HEK293 (cell line): Measurements from ENCODE around the gene LGI4.

Experiments used
- CTCF ChIA-PET: fragments of 350-600 bp; formaldehyde crosslinking; extraction: SDS; loops from one replicate; lab custom pipeline; 2021; ENCODE audit warnings: antibody characterized with exemption; lab: Yijun Ruan, JAX
- POLR2A ChIA-PET: fragments of 300-600 bp; formaldehyde crosslinking; extraction: SDS; loops from one replicate; lab custom pipeline; 2020; ENCODE audit warnings: antibody characterized with exemption, inconsistent platforms; lab: Yijun Ruan, JAX
- H3K27ac ChIP-seq: fragments of 200-500 bp; sonication (Bioruptor generic); 2 replicates; pipeline ENCODE4 v1.5.1; 2014; ENCODE audit warnings: low read depth, low read length, control low read depth, inconsistent platforms; ENCODE audit errors: extremely low read depth
- H3K36me3 ChIP-seq, 2 experiments: fragments of 200-500 bp in 1 of 2; sonication (Bioruptor generic) in 1 of 2; 1 replicate in 1 of 2; 2 replicates in 1 of 2; pipeline ENCODE4 v1.5.1; 2014 to 2017; ENCODE audit warnings: inconsistent platforms in 2 of 2, low read length in 2 of 2; ENCODE audit not compliant: control insufficient read depth in 2 of 2, insufficient read depth in 1 of 2
- H3K4me1 ChIP-seq: fragments of 200-500 bp; sonication (Bioruptor generic); 2 replicates; pipeline ENCODE4 v1.5.1; 2014; ENCODE audit warnings: mild to moderate bottlenecking, low read length, inconsistent platforms; ENCODE audit not compliant: control insufficient read depth, insufficient read depth
- H3K4me3 ChIP-seq: 2 replicates; pipeline ENCODE4 v1.5.1; 2011; ENCODE audit warnings: low read depth, mild to moderate bottlenecking, control low read depth, low read length, moderate library complexity
- H3K9me3 ChIP-seq: fragments of 200-500 bp; sonication (Bioruptor generic); 2 replicates; pipeline ENCODE4 v1.5.1; 2014; ENCODE audit warnings: low read depth, low read length, inconsistent platforms; ENCODE audit not compliant: control insufficient read depth, insufficient read depth
- GLIS2 ChIP-seq: fragments of 450-650 bp; formaldehyde crosslinking; IDR thresholded peaks from 2 replicates; pipeline ENCODE4 v1.5.1; 2016; ENCODE audit warnings: missing biosample characterization, missing genetic modification characterization
- KLF8 ChIP-seq: fragments of 450-650 bp; formaldehyde crosslinking; IDR thresholded peaks from 2 replicates; pipeline ENCODE4 v1.5.1; 2016; ENCODE audit warnings: missing biosample characterization, missing genetic modification characterization
- PRDM1 ChIP-seq: fragments of 450-650 bp; formaldehyde crosslinking; IDR thresholded peaks from 2 replicates; pipeline ENCODE4; 2016; ENCODE audit warnings: missing biosample characterization, missing genetic modification characterization
- SCRT2 ChIP-seq: fragments of 450-650 bp; formaldehyde crosslinking; IDR thresholded peaks from 2 replicates; pipeline ENCODE4 v1.5.1; 2016; ENCODE audit warnings: missing biosample characterization, missing genetic modification characterization
- SP3 ChIP-seq: fragments of 450-650 bp; formaldehyde crosslinking; IDR thresholded peaks from 2 replicates; pipeline ENCODE4 v1.5.1; 2016; ENCODE audit warnings: missing biosample characterization, missing genetic modification characterization
- SP7 ChIP-seq: fragments of 450-650 bp; formaldehyde crosslinking; IDR thresholded peaks from 2 replicates; pipeline ENCODE4 v1.5.1; 2016; ENCODE audit warnings: missing biosample characterization, missing genetic modification characterization
- TCF7L2 ChIP-seq: IDR thresholded peaks from 2 replicates; pipeline ENCODE4 v1.6.1; 2011; ENCODE audit warnings: low read depth, mild to moderate bottlenecking, inconsistent platforms, low read length, moderate library complexity, borderline replicate concordance
- YY1 ChIP-seq: fragments of 450-650 bp; formaldehyde crosslinking; IDR thresholded peaks from 2 replicates; pipeline ENCODE4 v1.5.1; 2018; ENCODE audit warnings: missing biosample characterization, missing genetic modification characterization
- ZBTB20 ChIP-seq: fragments of 450-650 bp; formaldehyde crosslinking; IDR thresholded peaks from 2 replicates; pipeline ENCODE4 v1.5.1; 2016; ENCODE audit warnings: missing biosample characterization, missing genetic modification characterization
- ZBTB21 ChIP-seq: fragments of 450-650 bp; formaldehyde crosslinking; IDR thresholded peaks from 2 replicates; pipeline ENCODE4 v1.5.1; 2017; ENCODE audit warnings: missing biosample characterization, missing genetic modification characterization
- ZFP3 ChIP-seq: fragments of 450-650 bp; formaldehyde crosslinking; IDR thresholded peaks from 2 replicates; pipeline ENCODE4 v1.5.1; 2016; ENCODE audit warnings: low read depth, missing biosample characterization, missing genetic modification characterization
- ZNF138 ChIP-seq: fragments of 450-650 bp; formaldehyde crosslinking; IDR thresholded peaks from 2 replicates; pipeline ENCODE4 v1.5.1; 2016; ENCODE audit warnings: missing biosample characterization, missing genetic modification characterization, borderline replicate concordance
- ZNF157 ChIP-seq: fragments of 450-650 bp; formaldehyde crosslinking; IDR thresholded peaks from 2 replicates; pipeline ENCODE4 v1.5.1; 2016; ENCODE audit warnings: missing biosample characterization, missing genetic modification characterization
- ZNF16 ChIP-seq: fragments of 450-650 bp; formaldehyde crosslinking; IDR thresholded peaks from 2 replicates; pipeline ENCODE4 v1.5.1; 2016; ENCODE audit warnings: low read depth, missing biosample characterization, missing genetic modification characterization
- ZNF175 ChIP-seq: fragments of 450-650 bp; formaldehyde crosslinking; IDR thresholded peaks from 2 replicates; pipeline ENCODE4 v1.5.1; 2016; ENCODE audit warnings: missing biosample characterization, missing genetic modification characterization
- ZNF366 ChIP-seq: fragments of 450-650 bp; formaldehyde crosslinking; conservative IDR thresholded peaks from 2 replicates; pipeline ENCODE4 v1.5.1; 2016; ENCODE audit warnings: missing biosample characterization, missing genetic modification characterization
- ZNF423 ChIP-seq: fragments of 450-650 bp; formaldehyde crosslinking; IDR thresholded peaks from 2 replicates; pipeline ENCODE4 v1.5.1; 2016; ENCODE audit warnings: missing biosample characterization, missing genetic modification characterization
- ZNF529 ChIP-seq: fragments of 450-650 bp; formaldehyde crosslinking; IDR thresholded peaks from 2 replicates; pipeline ENCODE4 v1.5.1; 2017; ENCODE audit warnings: missing genetic modification characterization, missing biosample characterization; ENCODE audit not compliant: insufficient replicate concordance
- ZNF558 ChIP-seq: fragments of 450-650 bp; formaldehyde crosslinking; IDR thresholded peaks from 2 replicates; pipeline ENCODE4 v1.5.1; 2016; ENCODE audit warnings: missing biosample characterization, missing genetic modification characterization
- ZNF560 ChIP-seq: fragments of 450-650 bp; formaldehyde crosslinking; IDR thresholded peaks from 2 replicates; pipeline ENCODE4 v1.5.1; 2017; ENCODE audit warnings: missing biosample characterization, missing genetic modification characterization, borderline replicate concordance
- ZNF561 ChIP-seq: fragments of 450-650 bp; IDR thresholded peaks from 2 replicates; pipeline ENCODE4 v1.5.1; 2018; ENCODE audit warnings: missing biosample characterization, missing genetic modification characterization, borderline replicate concordance
- ZNF623 ChIP-seq: fragments of 450-650 bp; formaldehyde crosslinking; IDR thresholded peaks from 2 replicates; pipeline ENCODE4 v1.5.1; 2016; ENCODE audit warnings: missing biosample characterization, missing genetic modification characterization
- ZNF654 ChIP-seq: fragments of 450-650 bp; formaldehyde crosslinking; IDR thresholded peaks from 2 replicates; pipeline ENCODE4 v1.5.1; 2016; ENCODE audit warnings: low read depth, missing biosample characterization, missing genetic modification characterization
- ZNF76 ChIP-seq: fragments of 450-650 bp; formaldehyde crosslinking; IDR thresholded peaks from 2 replicates; pipeline ENCODE4; 2016; ENCODE audit warnings: low read depth, missing biosample characterization, missing genetic modification characterization, borderline replicate concordance
- ZNF777 ChIP-seq: fragments of 450-650 bp; formaldehyde crosslinking; IDR thresholded peaks from 2 replicates; pipeline ENCODE4 v1.5.1; 2017; ENCODE audit warnings: missing biosample characterization, missing genetic modification characterization, borderline replicate concordance
- TF ChIP-seq, protein P1 (sequence below): fragments of 450-650 bp; formaldehyde crosslinking; IDR thresholded peaks from 2 replicates; pipeline ENCODE4 v1.5.0; 2017; ENCODE audit warnings: missing biosample characterization, missing genetic modification characterization, borderline replicate concordance
- TF ChIP-seq, protein P2 (sequence below): fragments of 450-650 bp; formaldehyde crosslinking; IDR thresholded peaks from 2 replicates; pipeline ENCODE4 v1.5.1; 2016; ENCODE audit warnings: missing biosample characterization, missing genetic modification characterization
- TF ChIP-seq, protein P3 (sequence below): fragments of 450-650 bp; formaldehyde crosslinking; IDR thresholded peaks from 2 replicates; pipeline ENCODE4 v1.5.1; 2016; ENCODE audit warnings: missing biosample characterization, missing genetic modification characterization
- TF ChIP-seq, protein P4 (sequence below): fragments of 450-650 bp; formaldehyde crosslinking; IDR thresholded peaks from 2 replicates; pipeline ENCODE4 v1.5.1; 2016; ENCODE audit warnings: missing biosample characterization, missing genetic modification characterization

Gene LGI4

DNA sequence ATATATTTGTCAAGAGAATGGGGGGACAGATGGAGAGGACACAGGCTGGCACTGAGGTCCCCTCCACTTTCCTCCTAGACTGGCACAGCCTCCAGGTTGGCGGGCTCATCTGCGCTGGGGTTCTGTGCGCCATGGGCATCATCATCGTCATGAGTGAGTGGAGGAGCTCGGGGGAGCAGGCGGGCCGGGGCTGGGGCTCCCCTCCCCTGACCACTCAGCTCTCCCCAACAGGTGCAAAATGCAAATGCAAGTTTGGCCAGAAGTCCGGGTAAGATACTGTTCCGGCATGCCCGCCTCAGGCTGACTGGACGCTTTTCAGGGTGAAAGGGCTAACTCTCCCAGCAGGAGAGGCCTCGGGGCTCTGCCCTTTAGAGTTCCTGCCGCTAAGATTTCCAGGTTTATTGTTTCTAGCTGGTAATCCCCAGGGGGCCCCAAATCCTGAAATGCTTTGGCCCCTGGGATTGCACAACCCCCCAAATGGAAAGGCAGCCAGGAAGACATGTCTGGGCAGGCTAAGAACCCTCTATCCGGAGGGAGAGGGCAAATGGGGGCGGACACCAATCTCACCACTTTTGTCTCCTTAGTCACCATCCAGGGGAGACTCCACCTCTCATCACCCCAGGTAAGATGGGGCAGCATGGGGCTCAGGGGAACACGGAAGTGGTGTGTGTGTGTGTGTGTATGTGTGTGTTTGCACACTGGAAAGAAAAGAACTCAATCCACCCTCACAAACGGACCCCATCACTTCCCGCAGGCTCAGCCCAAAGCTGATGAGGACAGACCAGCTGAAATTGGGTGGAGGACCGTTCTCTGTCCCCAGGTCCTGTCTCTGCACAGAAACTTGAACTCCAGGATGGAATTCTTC is 11.9 kb downstream of the LGI4 start:
- CTCF ChIA-PET = interaction anchor here (0.6 to 4.8 kb wide), 6 partner anchors 8 to 165 kb away, joined by 3 to 67 read pairs (median 16); partner anchors contain the start of genes FXYD3, FXYD7 and LGI4
- H3K4me1 ChIP-seq = peaks cover 10% of the 10 kb centered on the region
- H3K4me3 ChIP-seq = no peak overlapping the region
- no peaks in the 10 kb centered on the region for H3K9me3 ChIP-seq
- POLR2A ChIA-PET = interaction anchor here (1.2 kb wide), 1 partner anchor 18 kb away, joined by 3 read pairs; no protein-coding TSS in a partner anchor
- H3K36me3 ChIP-seq = no peaks in the 10 kb centered on the region
- H3K27ac ChIP-seq = no peak overlapping the region; the same call in 1 of the 2 replicates
- TF ChIP-seq ZNF558 (tag by site-specific recombination) (no peak), ZNF157 (tag by site-specific recombination) (no peak), GLIS2 (tag by site-specific recombination) (peak; percentile 17; the same call in 1 of the 2 replicates), ZNF654 (tag by site-specific recombination) (no peak), ZNF366 (tag by site-specific recombination) (peak; percentile 64), ZNF529 (tag by site-specific recombination) (no peak), ZNF76 (tag by site-specific recombination) (no peak), ZNF16 (tag by site-specific recombination) (no peak), ZBTB20 (0 out of 2 replicates have a peak, but pooled peaks have one; percentile 35), TCF7L2 (no peak), ZNF560 (no peak), ZNF423 (no peak), ZNF777 (tag by site-specific recombination) (no peak), SP7 (tag by site-specific recombination) (0 out of 2 replicates have a peak, but pooled peaks have one; percentile 41), SP3 (tag by site-specific recombination) (0 out of 2 replicates have a peak, but pooled peaks have one; percentile 15), YY1 (tag by site-specific recombination) (peak; percentile 10; the same call in 1 of the 2 replicates), ZNF561 (tag by site-specific recombination) (no peak), PRDM1 (tag by site-specific recombination) (peak; percentile 35; the same call in 1 of the 2 replicates), ZFP3 (tag by site-specific recombination) (no peak), ZNF175 (tag by site-specific recombination) (no peak), KLF8 (tag by site-specific recombination) (no peak), ZBTB21 (peak; percentile 32; the same call in 1 of the 2 replicates), ZNF138 (tag by site-specific recombination) (no peak), SCRT2 (tag by site-specific recombination) (peak; percentile 69), ZNF623 (no peak)
- TF ChIP-seq, protein P1, sequence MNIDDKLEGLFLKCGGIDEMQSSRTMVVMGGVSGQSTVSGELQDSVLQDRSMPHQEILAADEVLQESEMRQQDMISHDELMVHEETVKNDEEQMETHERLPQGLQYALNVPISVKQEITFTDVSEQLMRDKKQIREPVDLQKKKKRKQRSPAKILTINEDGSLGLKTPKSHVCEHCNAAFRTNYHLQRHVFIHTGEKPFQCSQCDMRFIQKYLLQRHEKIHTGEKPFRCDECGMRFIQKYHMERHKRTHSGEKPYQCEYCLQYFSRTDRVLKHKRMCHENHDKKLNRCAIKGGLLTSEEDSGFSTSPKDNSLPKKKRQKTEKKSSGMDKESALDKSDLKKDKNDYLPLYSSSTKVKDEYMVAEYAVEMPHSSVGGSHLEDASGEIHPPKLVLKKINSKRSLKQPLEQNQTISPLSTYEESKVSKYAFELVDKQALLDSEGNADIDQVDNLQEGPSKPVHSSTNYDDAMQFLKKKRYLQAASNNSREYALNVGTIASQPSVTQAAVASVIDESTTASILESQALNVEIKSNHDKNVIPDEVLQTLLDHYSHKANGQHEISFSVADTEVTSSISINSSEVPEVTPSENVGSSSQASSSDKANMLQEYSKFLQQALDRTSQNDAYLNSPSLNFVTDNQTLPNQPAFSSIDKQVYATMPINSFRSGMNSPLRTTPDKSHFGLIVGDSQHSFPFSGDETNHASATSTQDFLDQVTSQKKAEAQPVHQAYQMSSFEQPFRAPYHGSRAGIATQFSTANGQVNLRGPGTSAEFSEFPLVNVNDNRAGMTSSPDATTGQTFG (tag by site-specific recombination) = no peak
- TF ChIP-seq, protein P2, sequence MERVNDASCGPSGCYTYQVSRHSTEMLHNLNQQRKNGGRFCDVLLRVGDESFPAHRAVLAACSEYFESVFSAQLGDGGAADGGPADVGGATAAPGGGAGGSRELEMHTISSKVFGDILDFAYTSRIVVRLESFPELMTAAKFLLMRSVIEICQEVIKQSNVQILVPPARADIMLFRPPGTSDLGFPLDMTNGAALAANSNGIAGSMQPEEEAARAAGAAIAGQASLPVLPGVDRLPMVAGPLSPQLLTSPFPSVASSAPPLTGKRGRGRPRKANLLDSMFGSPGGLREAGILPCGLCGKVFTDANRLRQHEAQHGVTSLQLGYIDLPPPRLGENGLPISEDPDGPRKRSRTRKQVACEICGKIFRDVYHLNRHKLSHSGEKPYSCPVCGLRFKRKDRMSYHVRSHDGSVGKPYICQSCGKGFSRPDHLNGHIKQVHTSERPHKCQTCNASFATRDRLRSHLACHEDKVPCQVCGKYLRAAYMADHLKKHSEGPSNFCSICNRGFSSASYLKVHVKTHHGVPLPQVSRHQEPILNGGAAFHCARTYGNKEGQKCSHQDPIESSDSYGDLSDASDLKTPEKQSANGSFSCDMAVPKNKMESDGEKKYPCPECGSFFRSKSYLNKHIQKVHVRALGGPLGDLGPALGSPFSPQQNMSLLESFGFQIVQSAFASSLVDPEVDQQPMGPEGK (tag by site-specific recombination) = peak; percentile 50; the same call in 1 of the 2 replicates
- TF ChIP-seq, protein P3, sequence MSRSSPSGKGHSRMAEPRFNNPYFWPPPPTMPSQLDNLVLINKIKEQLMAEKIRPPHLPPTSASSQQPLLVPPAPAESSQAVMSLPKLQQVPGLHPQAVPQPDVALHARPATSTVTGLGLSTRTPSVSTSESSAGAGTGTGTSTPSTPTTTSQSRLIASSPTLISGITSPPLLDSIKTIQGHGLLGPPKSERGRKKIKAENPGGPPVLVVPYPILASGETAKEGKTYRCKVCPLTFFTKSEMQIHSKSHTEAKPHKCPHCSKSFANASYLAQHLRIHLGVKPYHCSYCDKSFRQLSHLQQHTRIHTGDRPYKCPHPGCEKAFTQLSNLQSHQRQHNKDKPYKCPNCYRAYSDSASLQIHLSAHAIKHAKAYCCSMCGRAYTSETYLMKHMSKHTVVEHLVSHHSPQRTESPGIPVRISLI = no peak
- TF ChIP-seq, protein P4, sequence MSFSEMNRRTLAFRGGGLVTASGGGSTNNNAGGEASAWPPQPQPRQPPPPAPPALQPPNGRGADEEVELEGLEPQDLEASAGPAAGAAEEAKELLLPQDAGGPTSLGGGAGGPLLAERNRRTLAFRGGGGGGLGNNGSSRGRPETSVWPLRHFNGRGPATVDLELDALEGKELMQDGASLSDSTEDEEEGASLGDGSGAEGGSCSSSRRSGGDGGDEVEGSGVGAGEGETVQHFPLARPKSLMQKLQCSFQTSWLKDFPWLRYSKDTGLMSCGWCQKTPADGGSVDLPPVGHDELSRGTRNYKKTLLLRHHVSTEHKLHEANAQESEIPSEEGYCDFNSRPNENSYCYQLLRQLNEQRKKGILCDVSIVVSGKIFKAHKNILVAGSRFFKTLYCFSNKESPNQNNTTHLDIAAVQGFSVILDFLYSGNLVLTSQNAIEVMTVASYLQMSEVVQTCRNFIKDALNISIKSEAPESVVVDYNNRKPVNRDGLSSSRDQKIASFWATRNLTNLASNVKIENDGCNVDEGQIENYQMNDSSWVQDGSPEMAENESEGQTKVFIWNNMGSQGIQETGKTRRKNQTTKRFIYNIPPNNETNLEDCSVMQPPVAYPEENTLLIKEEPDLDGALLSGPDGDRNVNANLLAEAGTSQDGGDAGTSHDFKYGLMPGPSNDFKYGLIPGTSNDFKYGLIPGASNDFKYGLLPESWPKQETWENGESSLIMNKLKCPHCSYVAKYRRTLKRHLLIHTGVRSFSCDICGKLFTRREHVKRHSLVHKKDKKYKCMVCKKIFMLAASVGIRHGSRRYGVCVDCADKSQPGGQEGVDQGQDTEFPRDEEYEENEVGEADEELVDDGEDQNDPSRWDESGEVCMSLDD = 0 out of 2 replicates have a peak, but pooled peaks have one; percentile 12
